GM10847 (cell line): ENCODE data around the gene MFGE8.

Experiments used
- POLR2A ChIP-seq: IDR thresholded peaks from 2 replicates; pipeline ENCODE4 v1.6.1; 2011; ENCODE audit not compliant: insufficient read length; ENCODE audit errors: extremely low read depth

The MFGE8 gene

GRCh38 chr15:88871313-88871712, 41.9 kb downstream of the MFGE8 start:
- no peak for TF ChIP-seq POLR2A

- no peak for TF ChIP-seq POLR2A
These were observed 46.8 kb downstream of the MFGE8 start for GRCh38 chr15:88866295-88866881.

- no peak for TF ChIP-seq POLR2A
These were observed 47.6 kb downstream of the MFGE8 start for GRCh38 chr15:88865498-88866099.

GRCh38 chr15:88864861-88865497, 48.2 kb downstream of the MFGE8 start:
- no peak for TF ChIP-seq POLR2A

GRCh38 chr15:88863412-88863811, 49.8 kb downstream of the MFGE8 start:
- no peak for TF ChIP-seq POLR2A

GRCh38 chr15:88860212-88860611, 53.0 kb downstream of the MFGE8 start:
- TF ChIP-seq POLR2A: no peak

GRCh38 chr15:88859550-88859949, 53.6 kb downstream of the MFGE8 start:
- TF ChIP-seq POLR2A: no peak

GRCh38 chr15:88858934-88859333, 54.2 kb downstream of the MFGE8 start:
- no peak for TF ChIP-seq POLR2A

GRCh38 chr15:88852476-88852875, 60.7 kb downstream of the MFGE8 start:
- no peak for TF ChIP-seq POLR2A

- no peak for TF ChIP-seq POLR2A
These were observed 63.7 kb downstream of the MFGE8 start for GRCh38 chr15:88849376-88850072.
